Neural crest cell (in vitro differentiated cells): ENCODE results near the gene GPR171. TPM values are rescaled to one million over a fixed set of nuclear protein-coding genes. Genes with fewer than 3 reads are reported as not detected.

Experiments
- DNase-seq: peaks from one replicate; pipeline ENCODE4 v3.0.0; 2021; ENCODE audit warnings: low read depth, mixed read lengths, low spot score
- H3K27ac Mint-ChIP-seq: one replicate; pipeline ENCODE4 v1.8.0; 2021; ENCODE audit warnings: mild to moderate bottlenecking, mixed read lengths; ENCODE audit not compliant: unreplicated experiment
- H3K27me3 Mint-ChIP-seq: 2 replicates; pipeline ENCODE4 v1.8.0; 2021; ENCODE audit warnings: low read depth, mild to moderate bottlenecking, mixed read lengths
- H3K36me3 Mint-ChIP-seq: 2 replicates; pipeline ENCODE4 v1.8.0; 2021; ENCODE audit warnings: low read depth, mild to moderate bottlenecking, mixed read lengths
- H3K4me1 Mint-ChIP-seq: 2 replicates; pipeline ENCODE4 v1.8.0; 2021; ENCODE audit warnings: mixed read lengths
- H3K4me3 Mint-ChIP-seq: one replicate; pipeline ENCODE4 v1.8.0; 2021; ENCODE audit warnings: mild to moderate bottlenecking, mixed read lengths
- H3K9me3 Mint-ChIP-seq: 2 replicates; pipeline ENCODE4 v1.8.0; 2021; ENCODE audit warnings: mixed read lengths
- CTCF ChIP-seq: fragments of 200-600 bp; sonication (generic); conservative IDR thresholded peaks from 2 replicates; pipeline ENCODE4 v1.5.0; 2021; ENCODE audit warnings: antibody characterized with exemption, mild to moderate bottlenecking
- total RNA-seq: library from RNA; stranded (reverse); gene quantifications from 2 replicates; pipeline ENCODE4 v1.2.1, GENCODE V29; 2021

GPR171 gene
- total RNA-seq, 1 donor from 2014 or later = not detected

- DNase-seq = no peak
- no peaks in the 10 kb centered on the region for H3K36me3 Mint-ChIP-seq
- no peak overlapping the region for H3K27ac Mint-ChIP-seq
- no peak overlapping the region for H3K4me3 Mint-ChIP-seq
- peaks cover 20% of the 10 kb centered on the region for H3K4me1 Mint-ChIP-seq
- no peaks in the 10 kb centered on the region for H3K27me3 Mint-ChIP-seq
- no peak for TF ChIP-seq CTCF
- no peaks in the 10 kb centered on the region for H3K9me3 Mint-ChIP-seq
These were observed 48.5 kb downstream of the GPR171 start for GRCh38 chr3:151154566-151154965.

GRCh38 chr3:151152455-151153079, 50.4 kb downstream of the GPR171 start:
- no peaks in the 10 kb centered on the region for H3K27me3 Mint-ChIP-seq

More at GRCh38 chr3:151152455-151153079, 50.4 kb downstream of the GPR171 start:
- no peak for DNase-seq
- Mint-ChIP-seq H3K27ac (peak overlapping the region; percentile 40), H3K4me1 (peaks cover 20% of the 10 kb centered on the region), H3K4me3 (no peak overlapping the region), H3K36me3 (no peaks in the 10 kb centered on the region), H3K9me3 (no peaks in the 10 kb centered on the region)
- TF ChIP-seq CTCF = no peak

Other genes starting within 250 kb of the GPR171 start
- gene CLRN1, start 230.5 kb downstream of the GPR171 start, total RNA-seq = not detected in 2 replicates
- 12.2 and 12.8 TPM in 2 replicates for gene MED12L, start 117.6 kb downstream of the GPR171 start, total RNA-seq
- not detected in 2 replicates for gene P2RY14, start 75.3 kb upstream of the GPR171 start, total RNA-seq
- not detected in 2 replicates for gene GPR87, start 113.6 kb upstream of the GPR171 start, total RNA-seq
- gene P2RY13, start 126.3 kb upstream of the GPR171 start, total RNA-seq = not detected in 2 replicates
- gene P2RY12, start 181.5 kb upstream of the GPR171 start, total RNA-seq = not detected in 2 replicates